ENCODE measurements around the gene STARD13.

Gene STARD13

GRCh38 chr13:33323801-33324510 lies 38.4 kb upstream of the STARD13 start:
- TF ChIP-seq, protein P1, sequence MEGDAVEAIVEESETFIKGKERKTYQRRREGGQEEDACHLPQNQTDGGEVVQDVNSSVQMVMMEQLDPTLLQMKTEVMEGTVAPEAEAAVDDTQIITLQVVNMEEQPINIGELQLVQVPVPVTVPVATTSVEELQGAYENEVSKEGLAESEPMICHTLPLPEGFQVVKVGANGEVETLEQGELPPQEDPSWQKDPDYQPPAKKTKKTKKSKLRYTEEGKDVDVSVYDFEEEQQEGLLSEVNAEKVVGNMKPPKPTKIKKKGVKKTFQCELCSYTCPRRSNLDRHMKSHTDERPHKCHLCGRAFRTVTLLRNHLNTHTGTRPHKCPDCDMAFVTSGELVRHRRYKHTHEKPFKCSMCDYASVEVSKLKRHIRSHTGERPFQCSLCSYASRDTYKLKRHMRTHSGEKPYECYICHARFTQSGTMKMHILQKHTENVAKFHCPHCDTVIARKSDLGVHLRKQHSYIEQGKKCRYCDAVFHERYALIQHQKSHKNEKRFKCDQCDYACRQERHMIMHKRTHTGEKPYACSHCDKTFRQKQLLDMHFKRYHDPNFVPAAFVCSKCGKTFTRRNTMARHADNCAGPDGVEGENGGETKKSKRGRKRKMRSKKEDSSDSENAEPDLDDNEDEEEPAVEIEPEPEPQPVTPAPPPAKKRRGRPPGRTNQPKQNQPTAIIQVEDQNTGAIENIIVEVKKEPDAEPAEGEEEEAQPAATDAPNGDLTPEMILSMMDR (conservative IDR thresholded peaks at IDR 0.05; ENCODE audit: low read depth, low read length): no peak
- DNase-seq (ENCODE audit: low read depth): no peak
- H3K4me3 ChIP-seq (ENCODE audit: low read length): no peak overlapping the region

GRCh38 chr13:33322965-33323668 lies 37.6 kb upstream of the STARD13 start:
- TF ChIP-seq, protein P1 (conservative IDR thresholded peaks at IDR 0.05; ENCODE audit: low read depth, low read length): no peak
- H3K4me3 ChIP-seq (ENCODE audit: low read length): no peak overlapping the region
- DNase-seq (ENCODE audit: low read depth): no peak

- TF ChIP-seq, protein P1 (conservative IDR thresholded peaks at IDR 0.05; ENCODE audit: low read depth, low read length): no peak
- DNase-seq (ENCODE audit: low read depth): no peak
- H3K4me3 ChIP-seq (ENCODE audit: low read length): no peak overlapping the region
These were observed 36.9 kb upstream of the STARD13 start for GRCh38 chr13:33322543-33322809.

GRCh38 chr13:33321686-33322542 lies 36.4 kb upstream of the STARD13 start:
- TF ChIP-seq, protein P1 (conservative IDR thresholded peaks at IDR 0.05; ENCODE audit: low read depth, low read length): no peak
- DNase-seq (ENCODE audit: low read depth): no peak
- H3K4me3 ChIP-seq (ENCODE audit: low read length): no peak overlapping the region

GRCh38 chr13:33319859-33320258 lies 34.3 kb upstream of the STARD13 start:
- no peak overlapping the region for H3K4me3 ChIP-seq (ENCODE audit: low read length)
- DNase-seq (ENCODE audit: low read depth): no peak
- TF ChIP-seq, protein P1 (conservative IDR thresholded peaks at IDR 0.05; ENCODE audit: low read depth, low read length): no peak

DNA sequence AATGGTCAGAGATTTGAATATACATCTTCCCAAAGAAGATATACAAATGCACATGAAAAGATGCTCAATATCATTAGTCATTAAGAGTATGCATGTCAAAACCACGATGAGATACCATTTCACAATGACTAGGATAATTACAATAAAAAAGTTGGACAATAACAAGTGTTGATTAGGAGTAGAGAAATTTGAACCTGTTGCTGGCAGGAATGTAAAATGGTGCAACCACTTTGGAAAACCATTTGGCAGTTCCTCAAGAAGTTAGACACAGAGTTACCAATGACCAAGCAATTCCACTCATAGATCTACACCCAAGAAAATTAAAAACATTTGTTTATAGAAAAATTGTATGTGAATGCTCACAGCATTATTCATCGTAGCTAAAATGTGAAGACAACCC lies 33.2 kb upstream of the STARD13 start:
- DNase-seq (ENCODE audit: low read depth): no peak
- TF ChIP-seq, protein P1 (conservative IDR thresholded peaks at IDR 0.05; ENCODE audit: low read depth, low read length): no peak
- no peak overlapping the region for H3K4me3 ChIP-seq (ENCODE audit: low read length)

Data from retinal pigment epithelial cell (primary cell).